GM18861 (cell line): Measurements from ENCODE around the gene SHISA2.

Experiments
- ATAC-seq: cut with Tn5 transposase; IDR thresholded peaks from one replicate; pipeline ENCODE4 v1.9.1; 2021; ENCODE audit not compliant: unreplicated experiment

Gene SHISA2

GRCh38 chr13:26050568-26051230, 1.1 kb downstream of the SHISA2 start:
- no peak for ATAC-seq

GRCh38 chr13:26048741-26049140, 3.1 kb downstream of the SHISA2 start:
- no peak for ATAC-seq

GRCh38 chr13:26047040-26047439, 4.8 kb downstream of the SHISA2 start:
- ATAC-seq, result no peak

GRCh38 chr13:26046639-26047038, 5.2 kb downstream of the SHISA2 start:
- no peak for ATAC-seq

- ATAC-seq, result no peak
Measured at GRCh38 chr13:26045142-26045541, 6.7 kb downstream of the SHISA2 start.

GRCh38 chr13:26042785-26043184, 9.0 kb downstream of the SHISA2 start:
- no peak for ATAC-seq

- ATAC-seq, result no peak
Measured at GRCh38 chr13:26041444-26041843, 10.4 kb downstream of the SHISA2 start.

GRCh38 chr13:26038931-26039475, 12.8 kb downstream of the SHISA2 start:
- no peak for ATAC-seq

- ATAC-seq, result no peak
Measured at GRCh38 chr13:26037302-26037701, 14.5 kb downstream of the SHISA2 start.

GRCh38 chr13:26036383-26036782, 15.4 kb downstream of the SHISA2 start:
- no peak for ATAC-seq

- no peak for ATAC-seq
Measured at GRCh38 chr13:26034018-26034417, 17.8 kb downstream of the SHISA2 start.

GRCh38 chr13:26030331-26030730, 21.5 kb downstream of the SHISA2 start:
- ATAC-seq, result no peak

- no peak for ATAC-seq
Measured at GRCh38 chr13:26029581-26030136, 22.2 kb downstream of the SHISA2 start.

- ATAC-seq, result no peak
Measured at GRCh38 chr13:26026211-26026610, 25.6 kb downstream of the SHISA2 start.

GRCh38 chr13:26025771-26026170, 26.0 kb downstream of the SHISA2 start:
- no peak for ATAC-seq

GRCh38 chr13:26025196-26025595, 26.6 kb downstream of the SHISA2 start:
- no peak for ATAC-seq

- ATAC-seq, result no peak
Measured at GRCh38 chr13:26024558-26024957, 27.3 kb downstream of the SHISA2 start.

GRCh38 chr13:26022538-26023292, 29.1 kb downstream of the SHISA2 start:
- no peak for ATAC-seq

- ATAC-seq, result no peak
Measured at GRCh38 chr13:26021956-26022355, 29.9 kb downstream of the SHISA2 start.

GRCh38 chr13:26021516-26021915, 30.3 kb downstream of the SHISA2 start:
- ATAC-seq, result no peak

GRCh38 chr13:26020891-26021290, 30.9 kb downstream of the SHISA2 start:
- no peak for ATAC-seq
